HG03097 (cell line): ENCODE measurements around the gene SLC24A4.
A peak's percentile ranks its signal among the peaks of the same experiment; 100 is the strongest.

ENCODE experiments used
- ATAC-seq: cut with Tn5 transposase; IDR thresholded peaks from one replicate; pipeline ENCODE4 v1.9.1; 2021; ENCODE audit not compliant: unreplicated experiment, low FRiP score

SLC24A4 gene

DNA sequence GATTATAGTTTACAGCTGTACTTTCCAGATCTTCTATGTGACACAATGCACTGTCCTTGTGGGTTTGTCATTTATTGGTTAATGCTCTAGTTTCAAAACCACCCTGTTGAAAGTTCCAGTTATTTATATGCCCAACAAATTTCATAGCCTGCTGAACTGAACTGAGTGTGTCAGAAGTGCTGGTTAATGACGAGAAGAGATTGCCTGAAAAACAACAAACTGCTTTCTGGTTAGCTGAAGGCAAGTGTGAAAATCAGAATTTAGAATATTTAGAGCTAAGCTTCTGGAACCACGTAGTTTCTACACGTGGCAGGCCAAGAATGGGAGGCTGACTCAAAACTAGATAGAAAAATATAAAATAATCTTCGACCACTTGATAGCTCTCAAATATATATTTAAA lies 171.5 kb downstream of the SLC24A4 start:
- no peak for ATAC-seq

DNA sequence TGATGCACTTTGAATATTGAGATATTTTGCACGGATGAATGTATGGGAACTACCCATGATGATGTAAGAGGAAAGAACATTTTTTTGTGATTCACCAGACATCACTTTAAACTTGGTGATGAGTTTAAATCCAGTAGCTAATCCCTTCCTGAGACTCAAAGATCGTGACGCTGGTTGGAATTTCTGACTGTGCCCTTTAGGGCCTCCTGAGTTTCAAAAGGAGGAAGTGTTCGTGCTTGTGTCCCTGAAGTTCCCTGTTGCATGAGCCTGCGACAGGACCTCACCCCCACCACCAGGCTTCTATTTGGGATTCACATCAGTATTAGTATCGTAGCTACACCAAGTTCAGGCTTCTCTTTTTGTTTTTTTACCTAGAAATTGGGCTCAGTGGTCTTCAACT lies 172.1 kb downstream of the SLC24A4 start:
- no peak for ATAC-seq

GRCh38 chr14:92496191-92496857 lies 173.4 kb downstream of the SLC24A4 start:
- no peak for ATAC-seq

DNA sequence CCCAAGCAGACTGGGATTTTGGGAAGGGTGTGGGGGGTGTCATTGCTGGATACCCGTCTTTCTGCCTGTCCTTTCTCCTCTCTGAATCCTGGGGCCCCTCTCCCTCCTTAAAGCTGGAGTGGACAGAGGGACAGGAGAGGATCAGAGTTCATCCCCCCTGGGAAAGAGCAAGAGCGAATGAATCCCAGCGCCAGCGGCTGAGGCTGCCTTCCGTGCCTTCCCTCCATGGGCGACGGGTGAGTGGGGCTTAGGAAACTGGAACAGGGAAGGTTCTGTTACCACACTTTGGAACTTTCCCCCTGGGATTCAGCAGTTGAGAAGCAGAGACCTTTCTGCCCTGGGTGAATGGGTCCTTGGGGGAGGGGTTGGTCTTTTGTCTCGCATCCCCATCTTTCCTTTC lies 174.4 kb downstream of the SLC24A4 start:
- no peak for ATAC-seq

- no peak for ATAC-seq
These were observed 176.3 kb downstream of the SLC24A4 start for GRCh38 chr14:92499234-92499633.

GRCh38 chr14:92500491-92500941 lies 177.6 kb downstream of the SLC24A4 start:
- no peak for ATAC-seq

GRCh38 chr14:92501891-92502351 lies 179.0 kb downstream of the SLC24A4 start:
- ATAC-seq: no peak

DNA sequence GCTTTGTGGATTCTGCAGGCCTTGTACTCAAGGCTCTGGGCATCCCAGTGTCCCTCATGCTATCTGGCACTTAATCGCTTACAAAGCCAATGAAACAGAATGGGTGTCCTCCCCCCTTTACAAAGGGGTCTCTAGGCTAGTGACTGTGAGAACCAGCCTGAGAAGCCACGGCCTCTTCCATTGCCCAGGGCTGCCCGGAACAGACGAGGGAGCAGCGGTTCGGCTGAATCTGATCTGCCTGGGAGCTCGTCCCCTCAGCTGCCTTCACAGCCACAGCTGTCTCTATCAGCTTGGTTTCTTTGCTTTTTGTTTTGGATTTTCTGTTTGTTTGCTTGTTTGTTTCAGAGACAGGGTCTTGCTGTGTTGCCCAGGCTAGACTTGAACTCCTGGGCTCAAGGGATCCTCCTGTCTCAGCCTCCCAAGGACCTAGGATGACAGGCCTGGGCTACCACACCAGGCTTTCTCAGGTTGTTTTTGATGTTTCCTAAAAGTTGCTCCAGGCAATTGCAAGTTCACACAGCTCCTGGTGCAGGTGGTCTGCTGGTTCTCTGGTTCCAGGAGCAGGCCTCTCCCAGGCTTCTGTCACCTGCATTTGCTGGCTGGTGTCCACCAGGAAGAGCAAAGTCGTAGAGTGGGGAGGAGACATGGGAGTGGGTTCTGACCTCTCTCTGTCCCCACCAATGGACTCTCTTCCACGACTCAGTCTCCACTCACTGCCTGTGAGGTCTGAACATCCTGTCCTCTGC lies 179.7 kb downstream of the SLC24A4 start:
- ATAC-seq: no peak

- no peak for ATAC-seq
These were observed 181.0 kb downstream of the SLC24A4 start for GRCh38 chr14:92503756-92504491.

DNA sequence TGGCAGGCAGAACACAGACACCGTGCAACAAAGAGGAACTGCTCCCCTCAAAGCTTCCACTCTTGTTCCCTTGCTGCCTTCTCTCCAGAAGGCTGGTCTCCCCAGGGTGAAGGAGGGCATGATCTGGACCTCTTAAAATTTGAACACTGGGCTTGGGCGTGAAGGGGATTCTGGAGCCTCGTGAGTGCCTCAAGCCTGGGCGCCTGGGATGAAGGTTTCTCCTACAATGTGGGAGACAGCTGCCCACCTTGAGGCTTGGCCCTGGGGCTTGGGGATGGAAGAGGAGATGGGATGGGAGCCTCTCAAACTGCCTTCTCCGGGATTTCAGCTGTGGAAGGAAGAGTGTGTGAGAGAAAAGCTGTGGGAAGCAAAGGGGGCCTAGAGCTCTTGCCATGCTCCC lies 182.9 kb downstream of the SLC24A4 start:
- no peak for ATAC-seq

DNA sequence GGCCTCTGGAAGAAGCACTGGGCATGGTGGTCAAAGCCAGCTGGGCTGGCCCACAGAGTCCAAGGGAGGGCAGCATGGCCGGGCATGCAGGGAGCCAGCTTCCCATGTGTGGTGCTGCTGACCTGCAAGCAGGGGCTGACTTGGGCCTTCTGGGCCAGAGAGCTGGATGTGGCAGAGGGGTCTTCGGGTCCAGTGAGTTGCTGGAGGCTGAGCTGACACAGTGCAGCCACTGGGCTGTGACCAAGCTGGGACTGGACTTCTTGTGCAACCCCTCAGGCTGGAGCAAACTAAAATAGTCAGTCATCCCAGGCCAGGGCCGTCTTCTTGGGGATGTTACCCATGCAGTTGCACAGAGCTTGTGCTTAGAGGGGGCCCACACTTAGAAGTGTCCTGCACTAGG lies 183.3 kb downstream of the SLC24A4 start:
- ATAC-seq: no peak

- peak; percentile 54 for ATAC-seq
These were observed 184.3 kb downstream of the SLC24A4 start for GRCh38 chr14:92507174-92507768.

GRCh38 chr14:92510972-92511371 lies 188.0 kb downstream of the SLC24A4 start:
- no peak for ATAC-seq

DNA sequence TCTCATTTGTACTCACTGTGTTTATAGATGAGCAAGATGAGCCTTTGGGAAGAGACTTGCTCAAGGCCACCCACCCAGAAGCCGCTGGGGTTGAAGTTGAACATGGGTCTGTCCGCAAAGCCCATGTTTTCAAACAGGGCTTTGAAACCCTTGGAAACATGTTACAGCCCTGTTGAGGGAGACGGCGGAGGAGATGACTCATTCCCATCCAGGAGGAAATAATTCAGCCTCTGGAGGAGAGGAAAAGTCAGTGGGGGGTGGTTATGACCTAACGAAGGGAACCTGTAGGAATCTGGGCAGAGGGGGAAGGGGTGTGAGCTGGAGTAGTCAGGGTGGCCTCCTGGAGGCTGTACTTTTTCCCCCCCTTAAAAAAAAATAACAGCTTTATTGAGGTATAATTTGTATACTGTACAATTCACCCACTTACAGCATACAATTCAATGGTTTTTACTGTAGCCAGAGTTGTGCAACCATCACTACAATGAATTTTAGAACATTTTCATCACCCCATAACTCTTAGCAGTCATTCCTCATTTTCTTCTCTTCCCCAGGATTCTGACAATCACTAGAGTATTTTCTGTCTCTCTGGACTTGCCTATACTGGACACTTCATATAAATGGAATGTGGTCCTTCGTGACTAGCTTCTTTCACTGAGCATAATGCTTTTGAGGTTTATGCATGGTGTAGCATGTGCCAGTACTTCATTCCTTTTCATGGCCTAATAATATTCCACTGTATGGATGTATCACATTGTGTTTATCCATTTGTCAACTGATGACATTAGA lies 188.7 kb downstream of the SLC24A4 start:
- ATAC-seq: no peak

DNA sequence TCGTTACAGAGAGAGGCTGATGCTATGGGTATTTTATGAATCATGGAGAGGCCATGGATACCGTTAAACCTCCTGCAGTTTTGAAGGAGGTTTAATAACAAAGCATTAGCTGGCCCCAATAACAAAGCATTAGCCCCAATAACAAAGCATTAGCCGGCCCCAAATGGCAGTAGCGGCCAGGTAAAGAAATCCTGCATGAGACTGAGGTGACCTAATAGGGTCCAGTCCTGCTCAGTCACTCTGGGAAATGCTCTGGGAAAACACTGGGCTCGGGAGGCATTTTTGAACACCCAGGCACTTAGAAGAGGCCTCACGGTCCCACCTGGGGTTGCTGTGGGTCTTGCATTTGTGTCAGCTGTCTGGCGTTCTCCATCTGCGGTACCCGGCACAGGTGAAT lies 189.8 kb downstream of the SLC24A4 start:
- no peak for ATAC-seq

GRCh38 chr14:92513204-92513965 lies 190.4 kb downstream of the SLC24A4 start, which contains the start of gene RIN3:
Gene RIN3, plus strand, starts transcription at chr14:92513781. Its CDS starts 152 bp downstream, at chr14:92513933.
- ATAC-seq: peak; percentile 50

DNA sequence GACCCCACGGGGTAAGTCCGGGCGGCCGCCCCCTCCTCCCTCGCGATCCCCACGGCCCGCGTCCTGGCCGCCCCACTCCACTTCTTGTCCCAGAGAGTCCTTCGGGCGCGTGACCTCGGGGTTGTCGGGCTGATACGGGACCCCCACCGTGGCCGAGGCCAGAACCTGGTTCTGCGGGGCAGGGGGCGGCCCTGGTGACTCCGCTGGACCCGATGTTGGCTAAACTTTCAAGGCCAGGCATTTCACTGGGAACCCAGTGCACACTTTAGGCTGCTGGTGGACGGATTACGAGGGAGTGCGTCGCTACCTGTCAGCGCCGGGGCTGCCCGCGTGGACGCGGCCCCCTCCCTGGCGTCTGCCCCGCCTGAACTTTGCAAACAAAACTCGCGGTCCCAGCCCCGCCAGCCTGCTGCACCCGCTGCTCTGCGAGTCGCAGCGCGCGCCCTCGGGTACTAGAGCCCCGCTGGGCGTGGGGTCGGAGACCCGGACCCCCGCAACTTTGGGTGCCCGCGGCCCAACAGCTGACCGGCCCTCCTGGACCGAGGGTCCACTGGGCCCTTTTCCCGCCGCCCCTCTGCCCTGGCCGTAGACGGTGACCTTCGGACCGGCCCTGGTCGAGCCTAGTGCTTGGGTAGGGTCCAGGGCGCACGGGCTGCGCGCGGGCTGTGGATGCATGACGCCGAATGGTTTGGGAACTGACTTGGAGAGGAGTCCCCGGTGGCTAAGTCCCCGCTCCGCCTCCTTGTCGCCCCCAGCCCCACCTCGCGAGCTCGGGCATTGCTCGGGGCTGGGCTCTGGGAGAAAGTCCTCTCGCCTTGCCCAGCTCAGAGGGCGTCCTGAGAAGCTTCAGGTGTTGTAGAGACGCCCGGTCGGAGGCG lies 191.2 kb downstream of the SLC24A4 start:
- peak; percentile 19 for ATAC-seq

DNA sequence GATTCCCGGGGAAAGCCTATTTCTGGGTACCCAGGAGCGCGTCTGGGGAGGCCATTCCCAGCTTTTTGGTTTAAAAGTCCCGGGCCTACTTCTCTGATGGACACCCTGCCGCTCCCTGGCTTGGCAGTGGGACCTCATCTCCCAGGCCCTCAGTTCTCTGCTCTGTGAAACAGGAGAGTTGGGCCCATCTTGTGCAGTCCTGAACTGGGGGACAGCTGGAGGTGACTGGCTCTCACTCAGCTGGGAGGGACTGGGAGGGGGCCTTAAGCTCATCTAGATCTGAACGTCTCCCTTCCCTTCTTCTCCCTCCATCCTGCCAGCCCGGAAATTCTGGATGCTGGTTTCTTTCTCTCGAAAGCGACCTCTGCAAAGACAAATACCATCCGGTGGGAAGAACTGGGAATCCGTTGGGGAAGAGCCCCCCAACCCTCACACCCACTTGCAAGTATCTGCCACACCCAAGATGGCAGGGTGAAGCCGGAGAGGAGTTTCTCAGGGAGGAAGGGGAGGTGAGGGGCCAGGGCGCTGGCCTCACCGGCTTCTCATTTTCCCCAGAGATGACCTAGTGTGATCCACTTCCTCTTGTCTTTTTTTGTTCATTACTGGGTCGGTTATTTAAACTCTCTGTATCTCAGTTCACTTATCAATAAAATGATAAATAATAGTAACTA lies 192.0 kb downstream of the SLC24A4 start:
- ATAC-seq: no peak
